Caco-2 (cell line): ENCODE measurements around the gene BPIFB2. TPM values are rescaled to one million over a fixed set of nuclear protein-coding genes. Genes with fewer than 3 reads are reported as not detected.
A peak's percentile ranks its signal among the peaks of the same experiment; 100 is the strongest.

Experiments
- BruUV-seq: library from RNA; stranded (reverse); fragments of 400-500 nt; replicated peaks from 2 replicates; lab custom pipeline; 2021; lab: Mats Ljungman, UMichigan
- CTCF ChIA-PET: fragments of 300-600 bp; sonication (Branson Sonifier 250); formaldehyde crosslinking; loops from one replicate; lab custom pipeline; 2022; ENCODE audit warnings: antibody characterized with exemption; lab: Charles Lee
- POLR2A ChIA-PET: fragments of 300-600 bp; sonication (Branson Sonifier 250); formaldehyde crosslinking; loops from one replicate; lab custom pipeline; 2022; ENCODE audit warnings: antibody characterized with exemption; lab: Charles Lee
- DNase-seq, 2 experiments: peaks; one replicate each; pipeline versions ENCODE4 v3.0.0 to v3.0.0-alpha.2; 2020 to 2022
- H3K27me3 ChIP-seq: replicated peaks from 2 replicates; pipeline ENCODE4 v1.6.0; 2011; ENCODE audit warnings: low read length; ENCODE audit not compliant: control insufficient read depth, insufficient read depth
- H3K36me3 ChIP-seq: 2 replicates; pipeline ENCODE4 v1.5.1; 2011; ENCODE audit warnings: low read length; ENCODE audit not compliant: control insufficient read depth, insufficient read depth
- H3K4me1 ChIP-seq: fragments of 250-450 bp; sonication (Bioruptor Pico); 2 replicates; pipeline ENCODE4 v1.5.1; 2020; ENCODE audit warnings: mild to moderate bottlenecking
- H3K4me3 ChIP-seq: 2 replicates; pipeline ENCODE4 v1.5.1; 2011; ENCODE audit warnings: low read depth, mild to moderate bottlenecking, control low read depth, low read length
- H3K9me3 ChIP-seq: fragments of 250-450 bp; sonication (Bioruptor Pico); 2 replicates; pipeline ENCODE4 v1.5.1; 2020; ENCODE audit warnings: mild to moderate bottlenecking, moderate library complexity
- H3K27ac Mint-ChIP-seq: one replicate; pipeline ENCODE4 v1.8.0; 2022; ENCODE audit warnings: mixed read lengths; ENCODE audit not compliant: unreplicated experiment
- H3K27me3 Mint-ChIP-seq: one replicate; pipeline ENCODE4 v1.8.0; 2022; ENCODE audit warnings: mixed read lengths; ENCODE audit not compliant: insufficient read depth, unreplicated experiment
- H3K36me3 Mint-ChIP-seq: one replicate; pipeline ENCODE4 v1.8.0; 2022; ENCODE audit warnings: mild to moderate bottlenecking, mixed read lengths; ENCODE audit not compliant: insufficient read depth, unreplicated experiment
- H3K4me1 Mint-ChIP-seq: one replicate; pipeline ENCODE4 v1.8.0; 2022; ENCODE audit warnings: low read depth, mixed read lengths; ENCODE audit not compliant: unreplicated experiment
- H3K4me3 Mint-ChIP-seq: one replicate; pipeline ENCODE4 v1.8.0; 2022; ENCODE audit warnings: mild to moderate bottlenecking, moderate library complexity, mixed read lengths; ENCODE audit not compliant: unreplicated experiment
- H3K9me3 Mint-ChIP-seq: one replicate; pipeline ENCODE4 v1.8.0; 2022; ENCODE audit warnings: mixed read lengths; ENCODE audit not compliant: unreplicated experiment
- CTCF ChIP-seq, 2 experiments: fragments of 200-600 bp in 1 of 2; IDR thresholded peaks; 1 replicate in 1 of 2; 2 replicates in 1 of 2; pipeline versions ENCODE4 v1.5.1 to v1.8.0; 2011 to 2022; ENCODE audit warnings: antibody characterized with exemption in 1 of 2, control low read depth in 1 of 2, inconsistent platforms in 1 of 2, low read depth in 1 of 2, low read length in 1 of 2, mild to moderate bottlenecking in 1 of 2, moderate library complexity in 1 of 2; ENCODE audit not compliant: insufficient read depth in 1 of 2, severe bottlenecking in 1 of 2, unreplicated experiment in 1 of 2
- intact Hi-C: fragments of 100-400 bp; cut with micrococcal nuclease; formaldehyde crosslinking; loops from one replicate; pipeline ENCODE4 v1.10.0; 2022; ENCODE audit not compliant: unreplicated experiment
- total RNA-seq: library from RNA; stranded (reverse); gene quantifications from 2 replicates; pipeline ENCODE4 v1.2.3, GENCODE V29; 2022

The BPIFB2 gene
- total RNA-seq, 1 experiment from 2014 or later = not detected

- ChIA-PET CTCF (no interaction called here), POLR2A (no interaction called here)
- intact Hi-C loops = no loop called here
- H3K4me3 Mint-ChIP-seq = no peak overlapping the region
- peaks cover under 1% of the 10 kb centered on the region for H3K4me1 Mint-ChIP-seq
- Histone ChIP-seq H3K4me1 (no peaks in the 10 kb centered on the region), H3K36me3 (no peaks in the 10 kb centered on the region), H3K27me3 (no peaks in the 10 kb centered on the region; the same call in 1 of the 2 replicates), H3K4me3 (no peak overlapping the region), H3K9me3 (no peaks in the 10 kb centered on the region)
- no peak overlapping the region for H3K27ac Mint-ChIP-seq
- peak in 1 of 2 experiments; percentile 30 for DNase-seq
- H3K36me3 Mint-ChIP-seq = no peaks in the 10 kb centered on the region
- no peaks in the 10 kb centered on the region for H3K9me3 Mint-ChIP-seq
- H3K27me3 Mint-ChIP-seq = peaks cover 7% of the 10 kb centered on the region
- BruUV-seq = no TSS peak
- no peak for TF ChIP-seq CTCF (IDR thresholded peaks at IDR 0.05; ENCODE audit: insufficient read depth in 1 of 2, low read depth in 1 of 2, low read length in 1 of 2, severe bottlenecking in 1 of 2, unreplicated experiment in 1 of 2)
Measured at GRCh38 chr20:32969356-32970114, 38.0 kb upstream of the BPIFB2 start.

GRCh38 chr20:32970115-32970972, 37.2 kb upstream of the BPIFB2 start:
- Mint-ChIP-seq H3K4me3 (no peak overlapping the region), H3K36me3 (no peaks in the 10 kb centered on the region), H3K27ac (no peak overlapping the region), H3K27me3 (peaks cover 4% of the 10 kb centered on the region), H3K4me1 (peaks cover 9% of the 10 kb centered on the region), H3K9me3 (no peaks in the 10 kb centered on the region)
- H3K4me3 ChIP-seq = no peak overlapping the region
- H3K4me1 ChIP-seq = 0 out of 2 replicates have a peak, but pooled peaks cover 4% of the 10 kb centered on the region
- no peaks in the 10 kb centered on the region for H3K9me3 ChIP-seq
- no peaks in the 10 kb centered on the region; the same call in 1 of the 2 replicates for H3K27me3 ChIP-seq
- H3K36me3 ChIP-seq = no peaks in the 10 kb centered on the region
- peak in 1 of 2 experiments; percentile 37 for DNase-seq
- TF ChIP-seq CTCF (IDR thresholded peaks at IDR 0.05; ENCODE audit: insufficient read depth in 1 of 2, low read depth in 1 of 2, low read length in 1 of 2, severe bottlenecking in 1 of 2, unreplicated experiment in 1 of 2) = no peak
- ChIA-PET POLR2A (no interaction called here), CTCF (no interaction called here)
- BruUV-seq = no TSS peak
- intact Hi-C loops = no loop called here

- Mint-ChIP-seq H3K27me3 (peaks cover 3% of the 10 kb centered on the region), H3K4me3 (no peak overlapping the region), H3K27ac (no peak overlapping the region), H3K36me3 (no peaks in the 10 kb centered on the region), H3K4me1 (peaks cover 10% of the 10 kb centered on the region), H3K9me3 (no peaks in the 10 kb centered on the region)
- H3K36me3 ChIP-seq = no peaks in the 10 kb centered on the region
- 0 out of 2 replicates have a peak, but pooled peaks cover 4% of the 10 kb centered on the region for H3K4me1 ChIP-seq
- BruUV-seq = no TSS peak
- ChIA-PET POLR2A (no interaction called here), CTCF (no interaction called here)
- intact Hi-C loops = no loop called here
- DNase-seq = no peak
- H3K27me3 ChIP-seq = no peaks in the 10 kb centered on the region
- no peaks in the 10 kb centered on the region for H3K9me3 ChIP-seq
- no peak overlapping the region for H3K4me3 ChIP-seq
- no peak for TF ChIP-seq CTCF (IDR thresholded peaks at IDR 0.05; ENCODE audit: insufficient read depth in 1 of 2, low read depth in 1 of 2, low read length in 1 of 2, severe bottlenecking in 1 of 2, unreplicated experiment in 1 of 2)
Measured at GRCh38 chr20:32970973-32971300, 36.6 kb upstream of the BPIFB2 start.
